ENCODE results near the gene TCHP.

DNA sequence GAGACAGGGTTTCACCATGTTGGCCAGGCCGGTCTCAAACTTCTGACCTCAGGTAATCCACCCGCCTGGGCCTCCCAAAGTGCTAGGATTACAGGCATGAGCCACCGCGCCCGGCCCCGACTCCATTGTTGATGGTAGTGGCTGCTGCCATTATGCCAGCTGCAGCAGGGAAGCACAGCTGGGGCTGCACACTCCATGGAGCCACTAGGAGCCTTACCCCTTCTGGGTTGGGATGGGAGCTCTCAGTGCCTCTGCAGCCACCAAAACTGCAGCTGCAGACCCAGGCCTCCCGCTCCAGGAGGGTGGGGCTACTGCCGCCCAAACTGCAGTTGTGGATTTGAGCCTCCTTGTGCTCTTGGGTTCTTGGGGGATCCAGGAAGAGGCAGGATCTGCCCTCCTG lies 25.9 kb downstream of the TCHP start:
- TF ChIP-seq, protein P1, sequence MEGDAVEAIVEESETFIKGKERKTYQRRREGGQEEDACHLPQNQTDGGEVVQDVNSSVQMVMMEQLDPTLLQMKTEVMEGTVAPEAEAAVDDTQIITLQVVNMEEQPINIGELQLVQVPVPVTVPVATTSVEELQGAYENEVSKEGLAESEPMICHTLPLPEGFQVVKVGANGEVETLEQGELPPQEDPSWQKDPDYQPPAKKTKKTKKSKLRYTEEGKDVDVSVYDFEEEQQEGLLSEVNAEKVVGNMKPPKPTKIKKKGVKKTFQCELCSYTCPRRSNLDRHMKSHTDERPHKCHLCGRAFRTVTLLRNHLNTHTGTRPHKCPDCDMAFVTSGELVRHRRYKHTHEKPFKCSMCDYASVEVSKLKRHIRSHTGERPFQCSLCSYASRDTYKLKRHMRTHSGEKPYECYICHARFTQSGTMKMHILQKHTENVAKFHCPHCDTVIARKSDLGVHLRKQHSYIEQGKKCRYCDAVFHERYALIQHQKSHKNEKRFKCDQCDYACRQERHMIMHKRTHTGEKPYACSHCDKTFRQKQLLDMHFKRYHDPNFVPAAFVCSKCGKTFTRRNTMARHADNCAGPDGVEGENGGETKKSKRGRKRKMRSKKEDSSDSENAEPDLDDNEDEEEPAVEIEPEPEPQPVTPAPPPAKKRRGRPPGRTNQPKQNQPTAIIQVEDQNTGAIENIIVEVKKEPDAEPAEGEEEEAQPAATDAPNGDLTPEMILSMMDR (IDR thresholded peaks at IDR 0.05), result no peak
- no peak for TF ChIP-seq POLR2A (IDR thresholded peaks at IDR 0.05)
